Gastroesophageal sphincter (tissue), 3 donors: ENCODE data around the gene PIGK.

Experiments
- POLR2A ChIP-seq, 2 donors: fragments of 450-650 bp; IDR thresholded peaks; one replicate each; pipeline ENCODE4 v1.6.1; 2017; ENCODE audit warnings: antibody characterized with exemption in 2 of 2, mild to moderate bottlenecking in 2 of 2, moderate library complexity in 1 of 2
- POLR2AphosphoS5 ChIP-seq: sonication (generic); formaldehyde crosslinking; IDR thresholded peaks from one replicate; pipeline ENCODE4 v1.6.1; 2017; ENCODE audit warnings: antibody characterized with exemption
- TF ChIP-seq, protein P1 (sequence below), 4 experiments: fragments of 200-600 bp in 2 of 4; fragments of 450-650 bp in 2 of 4; sonication (generic) in 1 of 4; IDR thresholded peaks; one replicate each; pipeline ENCODE4 v1.5.1; 2017 to 2019; ENCODE audit warnings: antibody characterized with exemption in 4 of 4, mild to moderate bottlenecking in 2 of 4, moderate library complexity in 2 of 4

DNA sequence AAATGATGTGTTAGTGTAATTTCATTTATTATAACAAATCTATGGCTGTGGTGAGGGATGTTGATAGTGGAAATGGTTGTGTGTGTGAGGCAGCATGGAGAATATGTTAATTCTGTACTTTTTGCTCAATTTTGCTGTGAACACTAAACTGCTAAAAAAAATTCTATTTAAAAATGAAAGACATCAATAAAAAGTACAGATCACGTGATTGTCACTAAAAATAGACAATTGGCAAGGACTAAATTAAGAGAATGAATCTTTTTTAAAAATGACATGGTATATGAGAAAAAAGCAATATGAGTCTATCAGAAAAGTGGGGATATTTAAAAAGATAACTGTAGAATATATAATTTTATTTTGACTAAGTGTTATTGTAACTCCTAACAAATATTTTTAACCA lies 15.7 kb upstream of the PIGK start:
- TF ChIP-seq, protein P1, sequence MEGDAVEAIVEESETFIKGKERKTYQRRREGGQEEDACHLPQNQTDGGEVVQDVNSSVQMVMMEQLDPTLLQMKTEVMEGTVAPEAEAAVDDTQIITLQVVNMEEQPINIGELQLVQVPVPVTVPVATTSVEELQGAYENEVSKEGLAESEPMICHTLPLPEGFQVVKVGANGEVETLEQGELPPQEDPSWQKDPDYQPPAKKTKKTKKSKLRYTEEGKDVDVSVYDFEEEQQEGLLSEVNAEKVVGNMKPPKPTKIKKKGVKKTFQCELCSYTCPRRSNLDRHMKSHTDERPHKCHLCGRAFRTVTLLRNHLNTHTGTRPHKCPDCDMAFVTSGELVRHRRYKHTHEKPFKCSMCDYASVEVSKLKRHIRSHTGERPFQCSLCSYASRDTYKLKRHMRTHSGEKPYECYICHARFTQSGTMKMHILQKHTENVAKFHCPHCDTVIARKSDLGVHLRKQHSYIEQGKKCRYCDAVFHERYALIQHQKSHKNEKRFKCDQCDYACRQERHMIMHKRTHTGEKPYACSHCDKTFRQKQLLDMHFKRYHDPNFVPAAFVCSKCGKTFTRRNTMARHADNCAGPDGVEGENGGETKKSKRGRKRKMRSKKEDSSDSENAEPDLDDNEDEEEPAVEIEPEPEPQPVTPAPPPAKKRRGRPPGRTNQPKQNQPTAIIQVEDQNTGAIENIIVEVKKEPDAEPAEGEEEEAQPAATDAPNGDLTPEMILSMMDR (IDR thresholded peaks at IDR 0.05) = no peak
- no peak for TF ChIP-seq POLR2AphosphoS5
- TF ChIP-seq POLR2A (IDR thresholded peaks at IDR 0.05) = no peak
